Left lung (tissue), 10 donors: ENCODE data around the gene ZNF821. TPM values are rescaled to one million over a fixed set of nuclear protein-coding genes. Genes with fewer than 3 reads are reported as not detected.
"Not testable (repeated sequence)": the region's sequence is repeated elsewhere in the genome, so short reads cannot be mapped to it uniquely, and the experiment has no call there.

Source experiments
- ATAC-seq: fragments of 200-7000 bp; cut with Tn5 transposase; one replicate; pipeline ENCODE4 v1.9.1; 2020; ENCODE audit warnings: moderate library complexity
- DNase-seq, 4 donors: peaks; one replicate each; pipeline ENCODE4 v3.0.0-alpha.2; 2013 to 2020
- H3K27ac ChIP-seq, 2 donors: fragments of 200-600 bp; sonication (generic) in 1 of 2; one replicate each; pipeline versions ENCODE4 v1.5.0 to v1.8.0; 2020 to 2021
- H3K27me3 ChIP-seq, 2 donors: fragments of 200-600 bp; sonication (generic) in 1 of 2; one replicate each; pipeline versions ENCODE4 v1.5.0 to v1.8.0; 2020 to 2021
- H3K36me3 ChIP-seq, 2 donors: fragments of 200-600 bp; sonication (generic) in 1 of 2; one replicate each; pipeline versions ENCODE4 v1.5.0 to v1.8.0; 2020 to 2021
- H3K4me1 ChIP-seq, 2 donors: fragments of 200-600 bp; one replicate each; pipeline ENCODE4 v1.8.0; 2021
- H3K4me3 ChIP-seq, 2 donors: fragments of 200-600 bp; sonication (generic) in 1 of 2; one replicate each; pipeline versions ENCODE4 v1.5.0 to v1.8.0; 2020 to 2021; ENCODE audit warnings: mild to moderate bottlenecking in 1 of 2
- H3K9me3 ChIP-seq, 2 donors: fragments of 200-600 bp; sonication (generic) in 1 of 2; one replicate each; pipeline versions ENCODE4 v1.5.0 to v1.8.0; 2020 to 2021
- intact Hi-C, 2 donors: fragments of 100-400 bp; cut with DNase I; formaldehyde crosslinking; loops; one replicate each; pipeline versions ENCODE4 v1.11.2 to v1.14.2; 2022
- polyA plus RNA-seq, 6 donors: library from polyadenylated mRNA; unstranded; fragments of 120-200 nt; gene quantifications; one replicate each; pipeline ENCODE4 v1.2.1, GENCODE V29; 2013; ENCODE audit not compliant: insufficient read length in 6 of 6
- total RNA-seq, 2 donors: library from RNA; stranded (reverse); fragmentation: NEBNext Ultra II Directional; extraction: Animal tissue kit (Norgen Biotek cat#: 25700); gene quantifications; one replicate each; pipeline ENCODE4 v1.2.1, GENCODE V29; 2021
- TF ChIP-seq, protein P1 (sequence below), 2 donors: fragments of 200-600 bp; sonication (generic) in 1 of 2; IDR thresholded peaks; one replicate each; pipeline versions ENCODE4 v1.5.0 to v1.8.0; 2021; ENCODE audit warnings: antibody characterized with exemption in 2 of 2
- donor health status: DM: no; HTN: yes; CAD: no.
- donor health status: DM: no; HTN: no; CAD: no.

Gene ZNF821
- total and polyA plus RNA-seq, 8 donors, result 5.3 to 24.7 (median 20.7) TPM

- no peak for ATAC-seq
- intact Hi-C loops, result no loop called here
- no peak for DNase-seq
- no peaks in the 10 kb centered on the region for H3K9me3 ChIP-seq
- H3K4me1 ChIP-seq, result peaks cover 5 to 55% of the 10 kb centered on the region in 2 donors
- H3K36me3 ChIP-seq, result peaks cover 0 to 55% of the 10 kb centered on the region in 2 donors
- H3K4me3 ChIP-seq, result no peak overlapping the region
- no peaks in the 10 kb centered on the region for H3K27me3 ChIP-seq
- TF ChIP-seq, protein P1, sequence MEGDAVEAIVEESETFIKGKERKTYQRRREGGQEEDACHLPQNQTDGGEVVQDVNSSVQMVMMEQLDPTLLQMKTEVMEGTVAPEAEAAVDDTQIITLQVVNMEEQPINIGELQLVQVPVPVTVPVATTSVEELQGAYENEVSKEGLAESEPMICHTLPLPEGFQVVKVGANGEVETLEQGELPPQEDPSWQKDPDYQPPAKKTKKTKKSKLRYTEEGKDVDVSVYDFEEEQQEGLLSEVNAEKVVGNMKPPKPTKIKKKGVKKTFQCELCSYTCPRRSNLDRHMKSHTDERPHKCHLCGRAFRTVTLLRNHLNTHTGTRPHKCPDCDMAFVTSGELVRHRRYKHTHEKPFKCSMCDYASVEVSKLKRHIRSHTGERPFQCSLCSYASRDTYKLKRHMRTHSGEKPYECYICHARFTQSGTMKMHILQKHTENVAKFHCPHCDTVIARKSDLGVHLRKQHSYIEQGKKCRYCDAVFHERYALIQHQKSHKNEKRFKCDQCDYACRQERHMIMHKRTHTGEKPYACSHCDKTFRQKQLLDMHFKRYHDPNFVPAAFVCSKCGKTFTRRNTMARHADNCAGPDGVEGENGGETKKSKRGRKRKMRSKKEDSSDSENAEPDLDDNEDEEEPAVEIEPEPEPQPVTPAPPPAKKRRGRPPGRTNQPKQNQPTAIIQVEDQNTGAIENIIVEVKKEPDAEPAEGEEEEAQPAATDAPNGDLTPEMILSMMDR (IDR thresholded peaks at IDR 0.05), result no peak
- H3K27ac ChIP-seq, result no peak overlapping the region
These were observed 31.4 kb upstream of the ZNF821 start for GRCh38 chr16:71915350-71915749.

DNA sequence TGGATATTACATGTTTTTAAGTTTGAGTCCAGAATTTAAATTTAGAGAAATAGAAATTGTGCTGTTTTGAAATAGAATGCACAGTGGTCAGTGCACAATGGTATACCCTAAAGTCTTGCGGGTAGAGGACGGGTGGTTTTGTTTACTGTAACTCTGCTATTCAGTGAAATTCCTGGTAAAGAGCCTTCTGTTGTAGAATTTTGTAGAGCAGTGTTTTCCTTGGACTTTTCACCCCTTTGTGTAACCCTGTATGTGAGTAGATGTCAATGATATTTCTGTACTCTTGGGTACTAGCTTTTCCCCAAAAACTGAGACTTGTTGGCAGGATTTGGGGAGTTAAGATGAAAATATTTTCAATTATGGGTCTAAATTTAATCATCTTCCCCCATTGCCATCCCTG is 30.8 kb upstream of the ZNF821 start:
- TF ChIP-seq, protein P1 (IDR thresholded peaks at IDR 0.05), result no peak
- Histone ChIP-seq H3K27ac (no peak overlapping the region), H3K9me3 (no peaks in the 10 kb centered on the region), H3K4me3 (no peak overlapping the region), H3K36me3 (peaks cover 0 to 51% of the 10 kb centered on the region in 2 donors), H3K4me1 (peaks cover 5 to 59% of the 10 kb centered on the region in 2 donors), H3K27me3 (no peaks in the 10 kb centered on the region)
- ATAC-seq, result no peak
- intact Hi-C loops, result no loop called here
- no peak for DNase-seq

DNA sequence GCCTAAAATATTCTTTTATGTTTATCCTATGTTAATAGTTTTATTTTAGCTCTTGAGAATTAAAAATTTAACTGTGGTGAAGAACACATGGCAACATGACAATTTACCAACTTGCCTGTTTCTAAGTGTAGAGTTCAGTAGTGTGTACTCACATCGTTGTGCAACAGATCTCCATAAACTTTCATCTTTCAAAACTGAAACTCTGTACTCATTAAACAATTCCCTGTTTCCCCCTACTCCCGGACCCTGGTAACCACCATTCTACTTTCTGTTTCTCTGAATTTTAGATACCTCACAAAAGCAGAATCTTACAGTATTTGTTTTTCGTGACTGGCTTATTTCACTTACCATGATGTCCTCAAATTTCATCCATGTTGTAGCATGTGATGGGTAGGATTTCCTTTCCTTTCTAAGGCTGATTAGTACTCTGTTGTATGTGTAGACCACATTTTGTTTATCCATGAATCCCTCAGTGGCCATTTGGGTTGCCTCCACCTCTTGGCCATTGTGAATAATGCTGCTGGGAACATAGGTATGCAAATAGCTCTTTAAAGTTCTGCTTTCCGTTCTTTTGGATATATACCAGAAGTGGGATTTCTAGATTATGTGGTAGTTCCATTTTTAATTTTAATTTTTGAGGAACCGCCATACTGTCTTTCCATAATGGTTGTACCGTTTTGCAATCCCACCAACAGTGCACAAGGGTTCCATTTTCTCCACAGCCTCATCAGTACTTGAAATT is 28.7 kb upstream of the ZNF821 start:
- H3K36me3 ChIP-seq, result peaks cover 0 to 34% of the 10 kb centered on the region in 2 donors
- no peak for ATAC-seq
- intact Hi-C loops, result no loop called here
- DNase-seq, result no peak
- peaks cover 5 to 64% of the 10 kb centered on the region in 2 donors for H3K4me1 ChIP-seq
- TF ChIP-seq, protein P1 (IDR thresholded peaks at IDR 0.05), result no peak
- H3K27ac ChIP-seq, result peak overlapping the region in 1 of 2 donors; percentile 1
- no peaks in the 10 kb centered on the region for H3K9me3 ChIP-seq
- H3K27me3 ChIP-seq, result no peaks in the 10 kb centered on the region
- no peak overlapping the region for H3K4me3 ChIP-seq

GRCh38 chr16:71911121-71911520 is 27.1 kb upstream of the ZNF821 start:
- Histone ChIP-seq H3K9me3 (no peaks in the 10 kb centered on the region), H3K27me3 (no peaks in the 10 kb centered on the region), H3K4me3 (no peak overlapping the region), H3K36me3 (peaks cover 0 to 20% of the 10 kb centered on the region in 2 donors), H3K27ac (no peak overlapping the region), H3K4me1 (peaks cover 5 to 72% of the 10 kb centered on the region in 2 donors)
- ATAC-seq, result no peak
- intact Hi-C loops, result no loop called here
- TF ChIP-seq, protein P1 (IDR thresholded peaks at IDR 0.05), result no peak
- DNase-seq, result no peak

- peaks cover 0 to 72% of the 10 kb centered on the region in 2 donors for H3K4me1 ChIP-seq
- not testable (repeated sequence) for ATAC-seq
These were observed 21.8 kb upstream of the ZNF821 start for GRCh38 chr16:71905765-71906164.

More at GRCh38 chr16:71905765-71906164, 21.8 kb upstream of the ZNF821 start:
- H3K4me3 ChIP-seq, H3K27me3 ChIP-seq, DNase-seq, intact Hi-C loops, H3K36me3 ChIP-seq, H3K27ac ChIP-seq, H3K9me3 ChIP-seq: not testable (repeated sequence)
